Fibroblast of pulmonary artery (primary cell): ENCODE data around the gene BBX.

Source experiments
- DNase-seq: peaks from one replicate; pipeline ENCODE4 v3.0.0-alpha.2; 2010; ENCODE audit warnings: low read depth
- H3K4me3 ChIP-seq: replicated peaks from 2 replicates; pipeline ENCODE4 v1.5.1; 2011; ENCODE audit warnings: low read depth, mild to moderate bottlenecking, control low read depth, low read length, moderate library complexity
- CTCF ChIP-seq: IDR thresholded peaks from 2 replicates; pipeline ENCODE4 v1.5.1; 2011; ENCODE audit warnings: mild to moderate bottlenecking, control low read depth, low read length, inconsistent platforms; ENCODE audit errors: missing control alignments

Gene BBX

GRCh38 chr3:107798381-107798780 lies 275.6 kb downstream of the BBX start:
- H3K4me3 ChIP-seq: no peak overlapping the region
- TF ChIP-seq CTCF: no peak
- DNase-seq: peak; percentile 73

- DNase-seq: no peak
- no peak for TF ChIP-seq CTCF
- no peak overlapping the region for H3K4me3 ChIP-seq
Measured at GRCh38 chr3:107800710-107801109, 277.9 kb downstream of the BBX start.

GRCh38 chr3:107803170-107803569 lies 280.4 kb downstream of the BBX start:
- no peak for TF ChIP-seq CTCF
- no peak for DNase-seq
- H3K4me3 ChIP-seq: no peak overlapping the region

GRCh38 chr3:107806021-107806420 lies 283.3 kb downstream of the BBX start:
- H3K4me3 ChIP-seq: no peak overlapping the region
- TF ChIP-seq CTCF: no peak
- no peak for DNase-seq

GRCh38 chr3:107806536-107806935 lies 283.8 kb downstream of the BBX start:
- no peak for DNase-seq
- TF ChIP-seq CTCF: no peak

GRCh38 chr3:107810171-107811071 lies 287.7 kb downstream of the BBX start:
- H3K4me3 ChIP-seq: no peak overlapping the region
- TF ChIP-seq CTCF: no peak

More at GRCh38 chr3:107806536-107806935, 283.8 kb downstream of the BBX start:
- H3K4me3 ChIP-seq: no peak overlapping the region

GRCh38 chr3:107813026-107813425 lies 290.3 kb downstream of the BBX start:
- no peak overlapping the region for H3K4me3 ChIP-seq
- TF ChIP-seq CTCF: no peak
- peak; percentile 15 for DNase-seq

More at GRCh38 chr3:107810171-107811071, 287.7 kb downstream of the BBX start:
- DNase-seq: no peak
